ENCODE data around the gene SARNP.

Gene SARNP

GRCh38 chr12:55724940-55725309 lies 92.6 kb downstream of the SARNP start:
- no peak for DNase-seq (ENCODE audit: low read depth in 2 of 2)

GRCh38 chr12:55724226-55724939 lies 93.1 kb downstream of the SARNP start:
- DNase-seq (ENCODE audit: low read depth in 2 of 2), result peak in 1 of 2 donors; percentile 46

DNA sequence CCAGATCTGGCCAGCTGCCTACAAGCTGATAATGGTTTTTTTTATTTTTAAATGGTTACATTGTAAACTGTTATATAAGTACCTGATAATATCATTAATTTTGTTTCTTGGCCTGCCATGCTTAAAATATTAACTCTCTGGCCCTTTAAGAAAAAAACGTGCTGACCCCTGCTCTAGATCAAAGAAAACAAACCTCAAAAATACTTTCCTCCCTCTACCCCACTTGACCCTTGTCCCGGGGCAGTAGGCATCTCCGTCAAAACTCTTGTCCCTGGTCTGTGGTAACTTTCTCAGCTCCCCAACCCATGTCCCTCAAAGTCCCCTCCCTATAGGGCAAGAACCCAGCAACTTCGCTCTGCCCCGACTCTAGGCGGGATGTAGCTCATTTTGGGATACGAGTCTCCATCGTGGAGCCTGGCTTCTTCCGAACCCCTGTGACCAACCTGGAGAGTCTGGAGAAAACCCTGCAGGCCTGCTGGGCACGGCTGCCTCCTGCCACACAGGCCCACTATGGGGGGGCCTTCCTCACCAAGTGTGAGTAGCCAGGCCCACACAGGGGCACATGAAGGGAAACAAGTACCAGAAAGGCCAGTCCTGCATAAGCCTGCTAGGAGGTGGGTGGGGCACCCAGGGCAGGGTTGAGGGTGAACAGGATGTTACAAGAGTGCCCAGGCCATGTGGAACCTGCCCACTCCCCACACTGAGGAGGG lies 93.9 kb downstream of the SARNP start:
- DNase-seq (ENCODE audit: low read depth in 2 of 2), result no peak

DNA sequence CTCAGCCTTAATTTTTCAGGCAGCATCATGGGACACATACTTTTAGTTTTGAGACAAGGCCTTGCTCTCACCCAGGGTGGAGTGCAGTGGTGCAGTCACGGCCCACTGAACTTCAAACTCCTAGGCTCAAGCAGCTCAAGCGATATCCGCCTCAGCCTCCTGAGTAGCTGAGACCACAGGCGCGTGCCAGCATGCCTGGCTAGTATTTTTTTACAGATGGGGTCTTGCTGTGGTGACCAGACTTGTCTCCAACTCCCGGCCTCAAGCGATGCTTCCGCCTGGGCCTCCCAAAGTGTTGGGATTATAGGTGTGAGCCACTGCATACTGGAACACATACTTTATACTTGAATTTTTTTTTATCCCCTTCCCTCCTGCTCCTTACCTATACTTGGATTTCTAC lies 94.6 kb downstream of the SARNP start:
- no peak for DNase-seq (ENCODE audit: low read depth in 2 of 2)

GRCh38 chr12:55721601-55722213 lies 95.8 kb downstream of the SARNP start:
- DNase-seq (ENCODE audit: low read depth in 2 of 2), result no peak

DNA sequence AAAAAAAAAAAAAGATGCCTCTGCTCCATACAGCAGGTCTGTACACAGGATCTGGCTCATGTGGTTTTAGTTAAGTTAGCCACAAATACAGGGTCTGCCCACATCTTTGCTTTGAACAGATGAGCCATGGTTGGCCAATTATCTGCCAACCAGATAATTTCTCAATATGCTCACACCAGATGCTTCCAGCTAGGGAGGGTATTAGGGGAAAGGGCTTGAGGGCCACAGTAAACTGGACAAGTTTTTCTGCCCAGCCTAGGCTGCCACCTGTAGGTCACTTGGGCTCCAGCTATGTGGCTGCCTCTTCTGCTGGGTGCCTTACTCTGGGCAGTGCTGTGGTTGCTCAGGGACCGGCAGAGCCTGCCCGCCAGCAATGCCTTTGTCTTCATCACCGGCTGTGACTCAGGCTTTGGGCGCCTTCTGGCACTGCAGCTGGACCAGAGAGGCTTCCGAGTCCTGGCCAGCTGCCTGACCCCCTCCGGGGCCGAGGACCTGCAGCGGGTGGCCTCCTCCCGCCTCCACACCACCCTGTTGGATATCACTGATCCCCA lies 96.6 kb downstream of the SARNP start:
- no peak for DNase-seq (ENCODE audit: low read depth in 2 of 2)

DNA sequence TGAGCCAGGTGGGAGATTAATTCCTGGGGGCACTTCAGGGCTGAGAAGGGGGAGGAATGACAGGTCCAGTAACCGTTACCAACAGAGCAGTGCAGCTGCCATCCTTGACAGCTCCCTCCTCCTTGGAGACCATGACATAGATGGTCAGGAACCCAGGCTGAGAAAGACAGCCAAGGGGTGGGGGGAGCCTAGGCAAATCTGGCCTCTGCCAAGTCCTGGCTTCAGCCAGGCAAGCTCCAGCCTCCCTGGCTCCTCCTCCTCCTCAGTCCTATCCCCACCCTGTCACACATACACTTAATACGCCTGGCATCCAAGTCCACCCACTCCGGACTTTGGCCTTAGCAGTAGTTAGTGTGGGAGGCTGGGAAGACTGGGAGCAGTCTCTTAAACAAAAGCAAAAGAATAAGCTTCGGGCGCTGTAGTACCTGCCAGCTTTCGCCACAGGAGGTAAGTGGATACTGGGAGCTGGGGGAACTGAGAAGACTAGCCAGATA lies 97.4 kb downstream of the SARNP start, which contains the start of gene RDH5:
Gene RDH5 (plus strand): TSS at position 323 of the 494 bp plus-strand sequence. CDS start 792 bp downstream, outside the sequence.
- DNase-seq (ENCODE audit: low read depth in 2 of 2), result no peak

GRCh38 chr12:55719371-55719770 lies 98.2 kb downstream of the SARNP start:
- no peak for DNase-seq (ENCODE audit: low read depth in 2 of 2)

- DNase-seq (ENCODE audit: low read depth in 2 of 2), result no peak
These were observed 98.8 kb downstream of the SARNP start for GRCh38 chr12:55718624-55719275.

GRCh38 chr12:55718015-55718414 lies 99.5 kb downstream of the SARNP start:
- DNase-seq (ENCODE audit: low read depth in 2 of 2), result no peak

GRCh38 chr12:55717011-55718007 lies 100.2 kb downstream of the SARNP start:
- DNase-seq (ENCODE audit: low read depth in 2 of 2), result no peak

GRCh38 chr12:55716582-55716957 lies 101.0 kb downstream of the SARNP start:
- DNase-seq (ENCODE audit: low read depth in 2 of 2), result no peak

- peak; percentile 79 to 86 for DNase-seq (ENCODE audit: low read depth in 2 of 2)
These were observed 101.5 kb downstream of the SARNP start, which contains the start of gene BLOC1S1 for GRCh38 chr12:55715833-55716581. Gene BLOC1S1 (plus strand): TSS chr12:55716046. CDS start chr12:55716052, 6 bp downstream.

DNA sequence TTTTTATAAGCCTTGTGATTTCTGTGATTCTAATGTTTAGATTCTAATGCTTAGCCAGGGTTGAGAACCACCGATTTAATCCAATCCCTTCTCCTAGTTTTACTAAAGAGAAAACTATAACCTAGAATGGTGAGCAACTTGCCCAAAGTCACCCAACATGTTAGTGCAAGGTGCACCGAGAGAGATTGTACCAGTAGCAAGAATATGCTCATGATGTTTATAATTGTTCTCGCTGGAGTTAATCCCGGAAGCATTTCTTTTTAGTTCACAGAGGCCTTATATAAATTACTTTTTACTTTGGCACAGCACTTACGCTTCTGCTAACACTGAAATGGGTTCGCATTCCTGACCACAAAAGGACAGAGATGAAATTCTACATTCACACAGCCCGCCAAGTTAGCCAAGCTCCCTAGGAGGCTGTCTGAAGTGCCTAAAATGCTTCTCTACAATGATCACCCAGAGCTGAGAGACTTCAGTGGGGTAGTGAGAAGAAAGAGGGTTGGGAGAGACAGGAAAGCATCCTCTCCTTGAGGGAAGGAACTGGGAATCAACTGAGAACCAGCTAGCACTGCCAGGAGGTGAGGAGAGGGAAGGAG lies 102.3 kb downstream of the SARNP start:
- no peak for DNase-seq (ENCODE audit: low read depth in 2 of 2)

DNA sequence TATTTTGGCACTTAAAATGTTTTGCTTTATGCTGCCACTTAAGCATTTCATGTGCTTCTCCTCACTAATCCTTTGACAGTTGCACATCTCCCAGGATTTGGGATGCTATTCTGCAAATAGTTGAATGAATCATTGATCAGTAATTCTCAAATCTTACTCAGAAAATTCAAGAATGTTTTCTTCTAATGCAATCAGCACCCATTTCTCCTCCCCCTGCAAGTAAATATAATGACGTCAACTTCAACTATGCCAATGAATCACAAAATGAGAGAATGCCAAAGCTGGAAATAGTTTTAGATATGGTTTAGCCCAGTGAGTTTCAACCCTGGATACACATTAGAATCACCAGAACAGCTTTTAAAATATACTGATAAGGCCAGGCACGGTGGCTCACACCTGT lies 103.8 kb downstream of the SARNP start:
- DNase-seq (ENCODE audit: low read depth in 2 of 2), result no peak

GRCh38 chr12:55712700-55713415 lies 104.7 kb downstream of the SARNP start:
- no peak for DNase-seq (ENCODE audit: low read depth in 2 of 2)

DNA sequence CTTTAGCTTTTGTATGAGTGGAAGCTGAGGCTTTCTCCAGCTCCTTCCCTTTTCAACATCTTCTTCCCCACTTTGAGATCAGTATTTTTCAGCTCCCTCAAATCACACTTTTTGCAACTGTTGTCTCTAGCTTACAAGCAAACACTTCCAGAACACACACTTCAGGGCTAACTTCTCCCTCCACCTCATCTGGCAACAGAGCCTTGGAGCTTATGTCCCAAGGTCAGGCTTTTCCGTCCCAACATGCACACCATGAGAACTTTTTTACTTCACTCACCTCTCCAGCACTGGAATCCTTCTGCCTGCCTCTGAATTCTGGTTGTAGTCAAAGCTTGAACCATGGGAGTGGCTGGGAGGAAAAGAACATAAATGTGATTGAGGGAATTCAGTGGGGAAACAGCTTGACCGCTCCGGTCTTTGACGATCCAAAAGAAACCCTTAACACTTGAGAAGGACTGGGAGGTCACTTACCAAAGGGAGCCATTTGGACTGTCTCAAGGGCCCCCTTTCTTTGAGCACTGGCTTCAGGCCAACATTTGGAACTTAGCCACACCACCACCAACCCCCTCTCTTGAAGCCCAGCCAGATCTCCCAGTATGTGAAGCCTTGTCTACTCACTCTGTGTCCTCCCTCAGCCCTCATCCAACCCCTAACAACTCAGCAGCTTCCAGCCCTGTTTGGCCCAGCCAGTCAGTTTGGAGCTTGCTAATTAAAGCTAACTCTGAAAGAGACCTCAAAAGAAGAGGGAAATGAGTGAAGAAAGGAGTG lies 105.6 kb downstream of the SARNP start:
- no peak for DNase-seq (ENCODE audit: low read depth in 2 of 2)

DNA sequence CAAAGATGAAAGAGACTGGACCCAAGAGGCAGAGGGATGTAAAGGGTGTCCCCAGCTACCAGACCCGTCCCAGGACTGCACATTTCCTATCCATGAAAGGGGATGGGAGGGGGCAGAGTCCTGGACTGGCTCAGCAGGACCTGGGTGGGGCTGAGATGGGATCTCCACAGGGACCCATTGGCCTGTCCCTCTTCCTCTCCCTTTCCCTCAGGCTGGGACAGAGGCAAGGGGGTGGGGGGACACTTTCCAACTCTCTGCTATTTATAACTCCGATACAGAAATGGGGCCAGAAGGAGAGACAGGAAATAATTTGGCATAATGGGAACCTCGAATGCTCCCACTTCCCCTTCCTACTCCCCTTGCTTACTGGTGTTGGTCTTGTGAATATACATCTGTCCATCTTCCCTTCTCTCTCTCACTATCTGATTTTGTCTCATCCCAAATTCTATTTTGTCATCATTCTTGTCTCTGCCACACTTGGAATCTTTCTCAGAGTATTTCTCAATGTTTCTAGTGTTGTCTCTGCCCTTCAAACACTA lies 108.8 kb downstream of the SARNP start:
- DNase-seq (ENCODE audit: low read depth in 2 of 2), result no peak

Measured in stimulated activated CD8-positive, alpha-beta memory T cell treated with anti-CD3 and anti-CD28 coated beads, Interleukin-2, amount 100 ng/mL, for 1 hour (primary cell).